ENCODE results near the gene COG7.

- no peak for TF ChIP-seq EZH2phosphoT487 (IDR thresholded peaks at IDR 0.05; ENCODE audit: borderline replicate concordance)
- TF ChIP-seq, protein P1, sequence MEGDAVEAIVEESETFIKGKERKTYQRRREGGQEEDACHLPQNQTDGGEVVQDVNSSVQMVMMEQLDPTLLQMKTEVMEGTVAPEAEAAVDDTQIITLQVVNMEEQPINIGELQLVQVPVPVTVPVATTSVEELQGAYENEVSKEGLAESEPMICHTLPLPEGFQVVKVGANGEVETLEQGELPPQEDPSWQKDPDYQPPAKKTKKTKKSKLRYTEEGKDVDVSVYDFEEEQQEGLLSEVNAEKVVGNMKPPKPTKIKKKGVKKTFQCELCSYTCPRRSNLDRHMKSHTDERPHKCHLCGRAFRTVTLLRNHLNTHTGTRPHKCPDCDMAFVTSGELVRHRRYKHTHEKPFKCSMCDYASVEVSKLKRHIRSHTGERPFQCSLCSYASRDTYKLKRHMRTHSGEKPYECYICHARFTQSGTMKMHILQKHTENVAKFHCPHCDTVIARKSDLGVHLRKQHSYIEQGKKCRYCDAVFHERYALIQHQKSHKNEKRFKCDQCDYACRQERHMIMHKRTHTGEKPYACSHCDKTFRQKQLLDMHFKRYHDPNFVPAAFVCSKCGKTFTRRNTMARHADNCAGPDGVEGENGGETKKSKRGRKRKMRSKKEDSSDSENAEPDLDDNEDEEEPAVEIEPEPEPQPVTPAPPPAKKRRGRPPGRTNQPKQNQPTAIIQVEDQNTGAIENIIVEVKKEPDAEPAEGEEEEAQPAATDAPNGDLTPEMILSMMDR (conservative IDR thresholded peaks at IDR 0.05; ENCODE audit: low read length) = no peak
Measured at GRCh38 chr16:23428351-23428750, 24.6 kb downstream of the COG7 start.

Data from Loucy (cell line).